HG03280 (cell line): ENCODE data around the gene CACNB4.

Experiments
- ATAC-seq: cut with Tn5 transposase; IDR thresholded peaks from one replicate; pipeline ENCODE4 v1.9.1; 2021; ENCODE audit warnings: mild to moderate bottlenecking, moderate library complexity; ENCODE audit not compliant: unreplicated experiment

The CACNB4 gene

GRCh38 chr2:152089238-152089637 is 9.6 kb downstream of the CACNB4 start:
- no peak for ATAC-seq

- ATAC-seq: no peak
Observed at GRCh38 chr2:152088006-152088405, 10.8 kb downstream of the CACNB4 start.

DNA sequence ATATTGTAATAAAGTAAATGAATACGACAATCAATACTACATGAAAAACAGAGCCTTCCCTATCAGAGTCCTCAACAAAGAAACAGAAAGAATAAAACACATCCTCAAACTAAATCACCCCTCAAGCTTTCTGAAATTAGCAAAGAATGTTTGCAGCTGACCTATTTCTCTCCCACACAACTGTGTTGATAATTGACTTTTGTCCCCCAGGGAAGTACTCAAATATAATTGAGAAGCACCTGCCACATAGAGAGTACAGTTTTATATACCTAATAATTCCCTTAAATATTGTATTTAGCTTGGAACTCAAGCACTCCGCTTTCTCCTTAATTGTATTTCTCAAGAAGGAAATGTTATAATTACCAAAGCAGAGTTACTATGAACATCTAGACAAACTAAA is 12.6 kb downstream of the CACNB4 start:
- no peak for ATAC-seq

DNA sequence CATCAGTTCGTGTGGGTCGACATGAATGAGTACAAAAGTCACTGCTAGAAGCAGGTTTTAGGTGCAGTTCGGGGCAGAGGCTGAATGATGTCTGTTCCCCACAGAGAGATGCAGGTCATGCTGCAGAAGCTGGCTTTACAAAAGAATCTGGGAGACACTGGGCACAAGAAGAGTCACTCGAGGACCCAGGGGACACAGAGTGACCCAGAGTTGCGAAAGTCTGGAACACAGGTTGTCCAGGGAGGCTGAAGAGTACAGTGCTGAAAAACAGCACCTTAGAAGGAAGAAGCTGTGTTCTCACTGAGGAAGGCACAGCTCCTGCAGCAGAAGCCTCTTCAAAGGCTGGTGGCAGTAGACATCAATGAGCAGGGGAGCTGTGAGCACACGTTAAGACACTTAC is 14.8 kb downstream of the CACNB4 start:
- no peak for ATAC-seq

GRCh38 chr2:152083202-152083875 is 15.5 kb downstream of the CACNB4 start:
- no peak for ATAC-seq

DNA sequence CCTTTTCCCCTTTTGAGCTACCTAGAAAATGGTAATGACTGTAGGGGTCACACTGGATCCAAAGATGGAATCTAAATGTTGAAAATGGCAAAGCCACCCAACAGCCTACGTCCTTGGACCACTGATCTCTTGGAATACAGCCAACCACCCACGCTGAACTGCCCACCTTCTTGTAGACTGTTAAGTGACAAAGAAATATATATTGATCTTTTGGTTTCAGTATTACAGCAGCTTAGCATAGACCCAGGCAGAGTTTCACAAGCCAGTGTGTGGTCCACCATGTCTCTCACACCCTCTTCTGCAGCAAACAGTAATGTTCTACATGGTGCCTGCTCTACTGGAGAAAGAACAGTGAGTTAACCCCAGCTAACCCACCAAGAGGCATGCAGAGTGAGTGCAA is 20.2 kb downstream of the CACNB4 start:
- ATAC-seq: no peak

DNA sequence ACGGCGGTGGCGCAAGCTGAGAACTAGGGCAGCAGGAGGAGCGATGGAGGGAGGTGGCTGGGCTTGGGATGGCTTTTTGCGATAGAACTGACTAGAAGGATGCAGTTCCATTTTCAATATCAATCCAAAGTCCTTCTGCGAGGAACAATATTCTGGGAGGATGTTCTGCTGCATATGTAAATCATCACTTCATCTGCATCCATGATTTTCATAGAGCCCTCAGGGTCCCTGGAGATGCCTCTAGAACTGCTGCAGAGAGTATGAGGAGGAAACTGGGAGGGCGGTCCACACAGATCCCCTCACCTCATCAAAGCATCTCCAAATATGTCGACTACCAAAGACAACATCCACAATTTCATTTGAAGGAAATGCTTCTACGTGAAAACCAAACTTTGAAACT is 20.8 kb downstream of the CACNB4 start:
- ATAC-seq: no peak

DNA sequence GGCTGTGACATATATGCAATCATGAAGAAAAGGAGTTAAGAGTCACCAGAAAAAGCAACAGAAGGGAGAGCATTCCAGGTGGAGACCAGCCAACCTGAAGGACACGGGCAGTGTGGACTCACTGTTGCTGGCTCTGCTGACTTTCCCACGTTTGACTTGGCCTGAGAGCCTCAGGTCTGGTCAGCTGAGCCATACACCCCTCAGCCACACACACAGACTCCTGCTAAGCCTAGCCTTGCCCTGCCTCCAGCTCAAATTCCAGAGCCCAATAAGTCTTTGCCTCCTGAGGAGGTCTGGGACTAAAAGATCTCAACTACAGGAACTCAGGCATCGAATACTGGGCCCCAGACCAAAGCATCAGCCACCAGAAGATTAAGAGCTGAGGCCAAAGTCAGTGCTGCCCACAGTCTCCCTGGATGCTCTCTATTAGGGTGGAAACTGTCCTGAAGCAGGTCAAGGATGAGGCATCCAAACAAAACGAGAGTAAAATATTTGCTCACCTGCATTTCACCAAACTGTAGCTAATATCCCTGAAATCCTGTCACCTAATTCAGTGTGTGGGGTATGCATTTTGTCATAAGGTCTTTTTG is 23.3 kb downstream of the CACNB4 start:
- no peak for ATAC-seq

DNA sequence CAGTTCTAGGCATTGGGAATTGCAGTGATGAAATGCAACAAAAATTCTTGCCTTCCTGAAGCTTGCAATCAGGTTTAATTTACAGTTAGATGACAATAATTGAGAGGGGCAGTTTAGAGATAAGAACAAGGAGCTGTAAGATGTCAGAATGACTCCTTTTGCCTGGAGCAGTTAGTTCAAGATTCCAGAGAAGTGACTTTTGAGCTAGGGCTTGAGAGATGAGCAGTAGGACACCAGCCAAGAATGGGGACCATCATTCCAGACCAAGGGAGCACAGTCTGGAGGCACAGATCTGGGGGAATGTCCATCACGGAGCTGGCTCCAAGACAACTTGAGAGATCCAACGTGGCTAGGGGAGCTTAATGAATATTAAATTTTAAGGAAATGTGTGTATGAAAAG is 26.8 kb downstream of the CACNB4 start:
- ATAC-seq: no peak

- no peak for ATAC-seq
Observed at GRCh38 chr2:152071518-152071917, 27.3 kb downstream of the CACNB4 start.

- no peak for ATAC-seq
Observed at GRCh38 chr2:152071092-152071491, 27.8 kb downstream of the CACNB4 start.

- no peak for ATAC-seq
Observed at GRCh38 chr2:152068226-152068625, 30.6 kb downstream of the CACNB4 start.

DNA sequence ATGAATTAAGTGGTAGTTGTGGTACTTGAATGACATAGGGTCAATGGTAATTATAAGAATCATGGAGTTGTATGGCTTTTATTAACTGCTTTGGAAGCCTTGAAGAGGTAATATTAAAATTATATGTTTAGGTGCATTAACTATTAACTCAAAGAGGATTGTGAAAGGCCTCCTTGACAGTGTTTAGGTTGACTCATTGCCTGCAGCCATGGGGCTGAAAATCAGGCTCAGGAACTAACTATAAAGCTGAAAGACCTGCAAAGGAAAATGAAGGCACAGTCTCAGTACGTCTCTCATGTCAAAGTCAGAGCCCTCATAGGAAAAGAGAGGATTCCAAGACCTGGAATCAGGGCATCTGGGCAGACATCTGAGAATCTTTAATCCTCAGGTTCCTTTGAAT is 31.0 kb downstream of the CACNB4 start:
- ATAC-seq: no peak

DNA sequence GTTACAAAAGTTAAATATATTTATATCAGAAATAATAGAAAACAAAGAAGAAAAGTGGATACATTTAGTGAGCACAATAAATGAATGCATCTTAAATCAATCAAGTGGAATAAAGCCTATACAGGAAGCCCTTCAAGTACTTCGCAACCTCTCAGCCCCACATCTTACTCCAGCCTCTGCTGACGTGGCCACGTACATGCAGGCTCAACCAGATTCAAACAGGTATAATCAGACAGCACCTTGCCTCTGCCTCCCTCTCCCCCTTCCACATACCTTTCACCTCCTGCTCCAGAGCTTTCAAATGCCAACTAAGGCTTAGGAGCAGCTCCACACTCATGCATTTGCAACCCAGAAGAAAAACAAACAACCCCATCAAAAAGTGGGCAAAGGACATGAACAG is 32.9 kb downstream of the CACNB4 start:
- no peak for ATAC-seq

- no peak for ATAC-seq
Observed at GRCh38 chr2:152064001-152064400, 34.8 kb downstream of the CACNB4 start.

DNA sequence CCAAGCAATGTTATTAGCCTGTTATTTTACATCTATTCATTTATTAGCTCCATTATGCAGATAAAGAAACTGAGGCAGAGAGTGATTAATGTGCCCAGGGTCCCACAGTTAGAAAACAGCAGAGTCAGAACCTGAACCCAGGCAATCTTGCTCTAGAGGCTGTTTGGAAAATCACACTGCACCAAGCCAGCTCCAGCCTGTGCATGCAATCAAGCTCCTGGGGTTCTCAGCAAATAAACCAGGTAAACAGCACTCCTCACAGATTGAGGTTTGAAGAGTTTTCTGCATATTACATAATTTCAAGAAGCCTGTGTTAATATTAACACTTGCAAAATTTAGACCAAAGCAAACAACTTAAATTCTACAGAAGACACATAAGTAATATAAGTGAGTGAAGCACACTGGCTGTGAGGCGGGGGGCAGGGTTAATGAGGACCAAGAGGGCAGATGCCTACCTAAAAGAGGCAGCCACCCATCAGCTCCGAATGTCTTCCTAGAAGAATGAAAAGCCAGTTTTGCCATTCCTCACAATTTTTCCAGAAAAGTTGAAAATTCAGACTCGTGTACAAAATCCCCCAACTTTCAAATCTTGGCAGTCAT is 35.4 kb downstream of the CACNB4 start:
- ATAC-seq: no peak

DNA sequence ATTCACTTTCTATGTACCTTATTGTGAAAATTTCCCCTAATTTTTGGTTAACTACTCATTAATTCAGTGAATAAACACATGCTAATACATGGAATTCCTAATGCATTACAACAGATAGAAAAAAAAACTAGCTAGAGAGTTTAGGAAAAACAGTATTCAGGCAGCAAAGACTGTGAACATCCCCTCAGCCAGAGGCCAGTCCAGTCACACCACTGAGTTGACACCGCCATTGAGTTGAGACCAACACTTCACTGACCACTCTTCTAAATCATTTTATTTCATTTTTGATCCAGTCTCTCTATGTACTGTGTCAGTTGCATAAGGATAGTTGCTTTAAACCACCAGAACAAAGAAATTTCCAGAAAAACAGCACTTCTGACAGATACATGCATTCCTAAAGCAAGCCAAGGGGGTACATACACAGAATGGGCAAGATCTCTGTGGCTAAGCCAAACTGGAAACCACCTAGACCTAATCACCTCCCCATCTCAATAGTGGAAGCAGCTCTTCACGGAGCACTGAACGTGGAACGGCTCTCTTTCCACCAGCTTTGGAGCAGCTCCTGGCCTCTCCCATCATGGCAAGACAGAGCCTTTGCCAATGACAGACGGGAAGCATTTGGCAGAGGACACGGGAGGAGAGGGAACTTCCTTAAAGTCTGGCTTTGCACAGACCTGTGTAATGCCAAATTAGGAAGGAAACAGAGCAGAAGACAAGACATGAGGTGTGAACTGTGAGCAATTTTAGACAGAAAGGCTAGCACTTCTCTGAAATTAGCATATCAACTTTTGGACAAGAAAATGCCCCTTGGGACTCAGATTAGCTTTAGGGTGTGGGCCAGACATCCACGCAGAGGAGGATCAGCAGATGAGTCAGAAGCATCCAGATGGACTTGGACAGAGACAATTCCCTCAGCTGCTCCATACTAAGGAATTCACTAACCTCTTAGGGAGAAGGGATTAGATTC is 36.4 kb downstream of the CACNB4 start:
- no peak for ATAC-seq

GRCh38 chr2:152061383-152061782 is 37.5 kb downstream of the CACNB4 start:
- no peak for ATAC-seq

DNA sequence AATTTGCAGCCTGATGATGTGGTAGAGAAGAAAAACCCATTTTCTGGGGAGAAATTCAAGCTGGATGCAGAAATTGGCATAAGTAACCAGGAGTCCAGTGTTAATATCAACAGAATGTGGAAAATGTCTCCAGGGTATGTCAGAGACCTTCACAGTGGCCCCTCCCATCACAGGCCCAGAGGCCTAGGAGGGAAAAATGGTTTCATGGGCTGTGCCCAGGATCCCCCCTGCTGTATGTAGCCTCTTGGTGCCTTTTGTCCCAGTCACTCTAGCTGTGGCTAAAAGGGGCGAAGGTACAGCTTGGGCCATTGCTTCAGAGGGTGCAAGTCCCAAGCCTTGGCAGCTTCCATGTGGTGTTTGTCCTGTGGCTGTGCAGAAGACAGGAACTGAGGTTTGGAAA is 40.2 kb downstream of the CACNB4 start:
- no peak for ATAC-seq

DNA sequence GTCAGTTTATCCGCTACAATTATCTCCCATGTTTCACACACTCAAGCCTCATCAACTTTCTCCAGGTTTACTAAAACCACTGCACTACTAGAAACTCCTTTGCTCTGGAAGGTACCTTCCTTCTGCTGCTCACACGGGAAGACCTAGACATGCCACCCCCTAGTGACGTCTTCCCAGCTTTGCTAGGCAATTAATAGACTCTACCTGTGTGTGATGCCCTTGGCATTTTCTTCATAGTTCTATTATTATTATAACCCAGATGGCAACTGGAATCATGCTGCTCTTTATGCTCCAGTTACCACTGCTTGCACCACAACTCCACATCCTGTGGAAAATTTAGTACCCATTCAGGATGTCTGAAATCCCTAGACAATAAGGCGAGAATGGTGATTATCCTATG is 42.4 kb downstream of the CACNB4 start:
- no peak for ATAC-seq

DNA sequence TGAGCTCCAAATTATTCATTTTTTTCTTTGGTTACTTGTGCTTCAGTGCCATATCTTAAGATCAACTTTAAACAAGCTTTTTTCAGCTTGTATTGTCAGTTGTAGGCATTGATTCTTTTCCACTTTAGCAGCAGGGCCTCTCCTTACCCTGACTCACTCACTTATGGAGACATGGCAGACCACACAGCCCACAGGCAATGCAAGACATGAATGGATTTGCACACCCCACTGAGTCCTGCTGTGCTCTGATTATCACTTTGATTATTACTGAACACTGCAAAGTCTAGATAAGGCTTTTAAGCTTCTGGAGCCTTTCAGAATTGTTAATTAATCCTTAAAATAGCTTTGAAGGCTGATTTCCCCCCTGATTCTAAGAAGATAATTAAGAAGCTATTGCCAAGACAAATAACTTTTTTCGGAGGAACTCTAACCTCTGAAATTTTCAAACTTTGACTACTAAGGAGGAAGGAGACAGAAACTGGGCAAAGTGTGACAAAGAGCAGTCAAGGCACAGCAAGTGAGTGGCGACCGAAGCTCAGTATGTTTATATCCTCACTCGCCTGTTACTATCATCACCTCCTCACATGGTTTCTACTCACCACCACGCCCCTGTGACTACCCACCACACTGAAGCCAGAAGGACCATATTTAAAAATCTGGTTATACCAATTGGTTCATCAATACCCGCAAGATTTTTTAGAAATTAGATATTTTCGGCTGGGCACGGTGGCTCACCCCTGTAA is 43.3 kb downstream of the CACNB4 start:
- ATAC-seq: no peak
